GM08714 (cell line): ENCODE results near the gene DDI2.

ENCODE experiments used
- H3K4me3 ChIP-seq: fragments of 200-500 bp; sonication (Bioruptor generic); 2 replicates; pipeline ENCODE4 v1.5.1; 2014; ENCODE audit warnings: mild to moderate bottlenecking, low read length, inconsistent platforms
- ZNF274 ChIP-seq: IDR thresholded peaks from 2 replicates; pipeline ENCODE4 v1.6.1; 2012; ENCODE audit warnings: mild to moderate bottlenecking, low read depth, low read length

DDI2 gene

GRCh38 chr1:15620902-15621682 lies 3.8 kb downstream of the DDI2 start:
- no peak overlapping the region for H3K4me3 ChIP-seq
- no peak for TF ChIP-seq ZNF274

DNA sequence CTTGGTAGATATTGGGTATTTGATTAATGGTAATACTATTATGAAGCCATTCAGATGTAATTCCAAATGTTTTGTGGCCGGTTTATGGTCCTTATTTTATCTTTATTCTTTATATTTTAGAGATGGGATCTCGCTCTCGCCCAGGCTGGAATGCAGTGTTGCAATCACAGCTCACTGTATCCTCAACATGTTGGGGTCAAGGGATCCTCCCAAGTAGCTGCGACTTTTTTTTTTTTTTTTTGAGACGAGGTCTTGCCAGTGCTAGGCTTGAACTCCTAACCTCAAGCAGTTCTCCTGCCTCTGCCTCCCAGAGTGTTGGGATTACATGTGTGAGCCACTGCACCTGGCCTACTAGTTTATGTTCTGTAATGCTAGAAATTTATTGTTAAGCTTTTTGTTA lies 4.7 kb downstream of the DDI2 start:
- TF ChIP-seq ZNF274: no peak
- no peak overlapping the region for H3K4me3 ChIP-seq

GRCh38 chr1:15622712-15623373 lies 5.6 kb downstream of the DDI2 start:
- H3K4me3 ChIP-seq: no peak overlapping the region
- TF ChIP-seq ZNF274: no peak

DNA sequence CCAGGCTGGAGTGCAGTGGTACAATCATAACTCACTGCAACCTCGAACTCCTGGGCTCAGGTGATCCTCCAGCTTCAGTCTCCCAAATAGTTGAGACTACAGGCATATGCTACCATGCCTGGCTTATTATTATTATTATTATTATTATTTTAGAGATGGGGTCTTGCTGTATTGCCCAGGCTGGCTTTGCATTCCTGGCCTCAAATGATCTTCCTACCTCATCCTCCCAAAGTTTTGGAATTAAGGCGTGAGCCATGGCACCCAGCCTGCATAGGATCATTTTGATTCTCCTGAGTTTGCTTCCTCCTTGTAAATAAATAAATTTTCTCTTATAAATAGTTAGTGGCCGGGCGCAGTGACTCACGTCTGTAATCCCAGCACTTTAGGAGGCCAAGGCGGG lies 6.2 kb downstream of the DDI2 start:
- H3K4me3 ChIP-seq: no peak overlapping the region
- no peak for TF ChIP-seq ZNF274

- TF ChIP-seq ZNF274: no peak
- H3K4me3 ChIP-seq: no peak overlapping the region
These were observed 7.0 kb downstream of the DDI2 start for GRCh38 chr1:15624133-15624714.

- no peak for TF ChIP-seq ZNF274
- H3K4me3 ChIP-seq: no peak overlapping the region
These were observed 8.0 kb downstream of the DDI2 start for GRCh38 chr1:15625056-15625917.

DNA sequence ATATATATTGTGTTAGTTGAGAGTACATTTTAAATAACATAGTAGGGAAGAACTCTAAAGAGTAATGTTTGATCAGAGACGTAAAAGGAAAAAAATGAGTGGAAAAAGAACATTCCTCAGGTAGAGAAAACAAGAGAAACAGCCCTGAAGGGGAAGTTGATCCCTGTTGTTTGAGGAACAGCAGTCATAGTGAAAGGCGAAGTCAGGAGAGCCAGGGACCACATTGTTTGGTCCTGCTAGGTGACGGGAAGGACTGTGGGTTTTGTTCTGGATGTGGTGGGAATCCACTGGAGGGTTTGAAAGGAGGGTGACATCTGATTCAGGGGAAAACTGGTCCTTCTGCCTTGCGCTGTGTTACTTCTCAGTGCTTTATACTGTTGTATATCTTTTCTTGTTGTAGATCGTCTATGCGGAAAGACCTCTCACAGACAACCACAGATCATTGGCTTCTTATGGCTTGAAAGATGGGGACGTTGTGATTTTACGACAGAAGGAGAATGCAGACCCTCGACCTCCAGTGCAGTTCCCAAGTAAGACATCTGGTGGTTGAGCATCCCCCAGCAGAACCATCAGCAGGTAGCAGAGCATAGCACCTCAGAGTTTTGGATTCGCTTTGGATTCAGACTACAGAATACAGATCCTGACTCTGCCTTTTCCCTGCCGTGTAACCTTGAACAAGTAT lies 9.2 kb downstream of the DDI2 start:
- TF ChIP-seq ZNF274: no peak

DNA sequence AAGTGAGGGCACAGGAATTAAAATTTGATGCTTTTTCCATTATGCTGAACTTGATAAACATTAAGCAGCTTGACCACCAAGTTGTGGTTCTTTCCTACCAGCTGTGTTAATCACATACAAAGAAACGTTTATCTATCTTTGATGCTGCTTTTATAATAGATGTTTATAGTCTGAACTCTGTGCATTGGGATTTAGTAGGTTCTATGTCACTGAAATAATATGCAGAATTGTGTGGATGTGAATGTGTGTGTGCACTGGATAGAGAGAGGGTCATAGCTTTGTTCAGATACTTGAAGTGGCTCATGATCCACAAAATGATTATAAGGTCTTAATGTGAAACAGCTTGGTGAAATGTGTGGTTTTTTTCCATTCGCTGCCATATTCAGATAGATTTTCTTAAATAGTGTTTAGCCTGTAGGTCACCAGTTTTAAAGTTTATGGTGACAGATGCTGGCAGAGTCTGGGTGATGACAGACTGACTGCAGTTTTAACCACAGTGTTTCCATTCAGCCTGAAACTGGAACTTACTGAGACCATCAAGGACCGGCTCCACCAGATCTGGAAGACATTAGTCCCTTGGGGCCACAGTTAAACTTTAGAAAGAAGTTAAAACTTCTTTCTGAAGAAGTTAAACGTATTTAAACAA lies 10.2 kb downstream of the DDI2 start:
- TF ChIP-seq ZNF274: no peak
- no peak overlapping the region for H3K4me3 ChIP-seq

More for the DNA sequence above, 9.2 kb downstream of the DDI2 start:
- no peak overlapping the region for H3K4me3 ChIP-seq

DNA sequence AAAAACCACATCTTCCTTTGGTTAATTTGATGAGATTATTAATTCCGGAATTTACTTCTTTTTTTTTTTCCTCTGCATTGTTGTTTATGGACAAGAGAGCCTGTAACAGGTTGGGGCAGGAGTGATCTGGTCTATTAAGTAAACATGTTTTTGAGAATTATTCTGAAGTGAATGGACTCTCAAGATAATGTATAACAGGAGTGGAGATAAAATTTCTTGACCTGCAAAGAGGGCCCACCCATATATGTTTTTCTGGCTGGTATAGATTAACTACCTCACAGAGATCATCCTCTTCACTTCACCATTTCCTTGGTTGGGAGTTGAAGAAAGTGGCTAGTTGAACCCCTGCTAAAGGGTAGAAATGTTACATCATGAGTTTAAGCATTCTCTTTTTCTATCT lies 10.7 kb downstream of the DDI2 start:
- TF ChIP-seq ZNF274: no peak
- no peak overlapping the region for H3K4me3 ChIP-seq

DNA sequence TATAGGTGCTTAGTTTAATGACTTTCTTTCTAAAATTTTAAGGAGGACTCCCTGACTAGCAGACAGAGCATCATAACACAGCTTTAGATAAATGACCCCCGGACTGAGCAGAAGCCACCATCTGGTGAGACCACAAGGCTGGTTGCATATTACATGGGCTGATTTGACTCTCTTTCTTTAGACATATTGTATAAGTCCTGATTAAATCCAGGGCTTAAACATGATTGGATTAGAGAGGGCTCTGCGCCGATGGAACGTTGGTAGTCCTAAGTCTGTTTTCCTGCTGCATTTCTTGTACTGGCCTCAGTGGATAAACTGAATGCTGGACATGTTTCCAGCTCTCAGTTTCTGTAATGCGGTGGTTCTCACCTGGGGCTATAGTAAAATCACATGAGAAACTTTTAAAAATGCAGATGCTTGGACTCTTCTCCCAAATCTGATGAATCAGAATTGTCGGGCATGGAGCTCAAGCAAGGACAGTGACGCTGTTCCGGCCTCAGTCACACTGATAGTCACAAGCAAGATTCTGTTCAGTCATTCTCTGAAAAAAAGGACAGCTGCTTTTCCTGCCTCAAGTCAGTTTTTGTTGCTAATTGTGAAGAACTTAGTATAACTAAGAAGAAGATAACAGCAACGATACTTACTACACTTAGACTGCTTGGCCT lies 16.6 kb downstream of the DDI2 start:
- H3K4me3 ChIP-seq: no peak overlapping the region
- TF ChIP-seq ZNF274: no peak

- TF ChIP-seq ZNF274: no peak
- H3K4me3 ChIP-seq: no peak overlapping the region
These were observed 19.2 kb downstream of the DDI2 start for GRCh38 chr1:15636436-15636835.

DNA sequence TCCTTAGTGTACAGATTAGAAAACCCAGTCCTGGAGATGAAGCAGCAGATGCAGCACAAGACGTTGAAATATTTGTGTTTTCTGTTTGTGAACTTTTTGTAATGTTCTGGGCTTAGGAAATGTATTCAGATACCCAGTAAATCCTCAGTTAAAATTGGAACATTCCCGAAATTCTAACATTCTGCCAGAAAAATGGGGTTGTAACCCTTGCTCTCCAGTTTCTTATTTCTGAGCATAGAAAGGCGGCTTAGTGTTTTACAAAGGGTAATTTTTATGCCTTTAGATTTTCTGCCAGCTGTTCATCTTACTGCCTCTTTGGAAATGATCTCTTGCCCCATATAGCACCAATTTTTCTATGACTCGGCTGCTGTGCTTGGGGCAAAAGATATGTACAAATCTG lies 20.6 kb downstream of the DDI2 start:
- H3K4me3 ChIP-seq: no peak overlapping the region
- no peak for TF ChIP-seq ZNF274

GRCh38 chr1:15639262-15639661 lies 22.0 kb downstream of the DDI2 start:
- H3K4me3 ChIP-seq: no peak overlapping the region
- TF ChIP-seq ZNF274: no peak
